ENCODE results near the gene A1BG.
A peak's percentile ranks its signal among the peaks of the same experiment; 100 is the strongest.

The A1BG gene

GRCh38 chr19:58305065-58305931 is 48.0 kb downstream of the A1BG start, which contains the start of gene ERVK3-1 (continued):
- TF ChIP-seq ZNF624 (tag by site-specific recombination; IDR thresholded peaks at IDR 0.05) (no peak), HOXD13 (CRISPR knock-in tag; IDR thresholded peaks at IDR 0.05; ENCODE audit: borderline replicate concordance) (no peak), AEBP2 (tag by site-specific recombination; IDR thresholded peaks at IDR 0.05; ENCODE audit: borderline replicate concordance) (no peak), ZSCAN30 (tag by site-specific recombination; IDR thresholded peaks at IDR 0.05) (0 out of 2 replicates have a peak, but pooled peaks have one; percentile 58), ZNF792 (tag by site-specific recombination; IDR thresholded peaks at IDR 0.05) (peak; percentile 83; the same call in 1 of the 2 replicates), ZNF48 (tag by site-specific recombination; IDR thresholded peaks at IDR 0.05) (no peak), SCRT2 (tag by site-specific recombination; IDR thresholded peaks at IDR 0.05) (peak; percentile 56), ZNF510 (tag by site-specific recombination; IDR thresholded peaks at IDR 0.05; ENCODE audit: insufficient replicate concordance) (no peak), ZSCAN5A (tag by site-specific recombination; IDR thresholded peaks at IDR 0.05) (no peak; the same call in 1 of the 2 replicates), ZBTB1 (tag by site-specific recombination; IDR thresholded peaks at IDR 0.05) (no peak), ZNF211 (tag by site-specific recombination; IDR thresholded peaks at IDR 0.05; ENCODE audit: low read depth) (no peak), ZNF558 (tag by site-specific recombination; IDR thresholded peaks at IDR 0.05) (no peak), SP2 (tag by site-specific recombination; IDR thresholded peaks at IDR 0.05) (peak; percentile 77), ZNF138 (tag by site-specific recombination; IDR thresholded peaks at IDR 0.05; ENCODE audit: borderline replicate concordance) (no peak), ZNF248 (tag by site-specific recombination; IDR thresholded peaks at IDR 0.05) (no peak), OSR2 (tag by site-specific recombination; IDR thresholded peaks at IDR 0.05) (no peak), ZNF660 (tag by site-specific recombination; IDR thresholded peaks at IDR 0.05) (peak; percentile 6; the same call in 1 of the 2 replicates), ZBTB7A (tag by site-specific recombination; IDR thresholded peaks at IDR 0.05; ENCODE audit: low read depth) (peak; percentile 83; the same call in 1 of the 2 replicates), ZNF561 (tag by site-specific recombination; IDR thresholded peaks at IDR 0.05; ENCODE audit: borderline replicate concordance) (no peak; the same call in 1 of the 2 replicates), ZNF830 (tag by site-specific recombination; IDR thresholded peaks at IDR 0.05; ENCODE audit: low read depth) (no peak), ZNF174 (tag by site-specific recombination; IDR thresholded peaks at IDR 0.05) (no peak), YY1 (tag by site-specific recombination; IDR thresholded peaks at IDR 0.05) (peak; percentile 37; the same call in 1 of the 2 replicates), ZNF488 (tag by site-specific recombination; IDR thresholded peaks at IDR 0.05) (no peak), ZNF280C (tag by site-specific recombination; IDR thresholded peaks at IDR 0.05) (no peak), ZBTB48 (tag by site-specific recombination; IDR thresholded peaks at IDR 0.05) (no peak), ZNF626 (tag by site-specific recombination; IDR thresholded peaks at IDR 0.05) (no peak), ZNF2 (tag by site-specific recombination; IDR thresholded peaks at IDR 0.05) (peak; percentile 96), ZNF214 (tag by site-specific recombination; IDR thresholded peaks at IDR 0.05; ENCODE audit: borderline replicate concordance) (no peak), KLF16 (tag by site-specific recombination; IDR thresholded peaks at IDR 0.05) (peak; percentile 89), ZNF701 (tag by site-specific recombination; IDR thresholded peaks at IDR 0.05) (no peak), ZNF350 (tag by site-specific recombination; IDR thresholded peaks at IDR 0.05) (no peak)

All from HEK293 (cell line).